Stimulated activated memory B cell treated with anti-CD40 and anti-IgM and Interleukin-4, amounts not matched to agents 10 μg/mL and 1 μg/mL and 100 μg/mL, for 72 hours (primary cell): ENCODE results near the gene NR1I2.

Experiments used
- ATAC-seq: fragments of 150-1000 bp; cut with Tn5 transposase; 2 replicates; pipeline ENCODE4 v1.10.0; 2021
- H3K27ac Mint-ChIP-seq: one replicate; pipeline ENCODE4 v1.8.0; 2022; ENCODE audit warnings: mild to moderate bottlenecking, mixed read lengths
- H3K27me3 Mint-ChIP-seq: one replicate; pipeline ENCODE4 v1.8.0; 2022; ENCODE audit warnings: mixed read lengths
- H3K36me3 Mint-ChIP-seq: one replicate; pipeline ENCODE4 v1.8.0; 2022; ENCODE audit warnings: mixed read lengths
- H3K4me1 Mint-ChIP-seq: one replicate; pipeline ENCODE4 v1.8.0; 2022; ENCODE audit warnings: mixed read lengths
- H3K4me3 Mint-ChIP-seq: one replicate; pipeline ENCODE4 v1.8.0; 2022; ENCODE audit warnings: mild to moderate bottlenecking, moderate library complexity, mixed read lengths
- H3K9me3 Mint-ChIP-seq: one replicate; pipeline ENCODE4 v1.8.0; 2022; ENCODE audit warnings: mixed read lengths

NR1I2 gene

GRCh38 chr3:119768668-119769393, 13.1 kb upstream of the NR1I2 start:
- Mint-ChIP-seq H3K4me1 (no peaks in the 10 kb centered on the region), H3K36me3 (no peaks in the 10 kb centered on the region), H3K27ac (no peak overlapping the region), H3K4me3 (no peak overlapping the region), H3K9me3 (no peaks in the 10 kb centered on the region), H3K27me3 (peaks cover 10% of the 10 kb centered on the region)
- ATAC-seq: peak; percentile 12

- no peak for ATAC-seq
- H3K36me3 Mint-ChIP-seq: no peaks in the 10 kb centered on the region
- H3K4me3 Mint-ChIP-seq: no peak overlapping the region
- H3K9me3 Mint-ChIP-seq: no peaks in the 10 kb centered on the region
- no peak overlapping the region for H3K27ac Mint-ChIP-seq
- no peaks in the 10 kb centered on the region for H3K4me1 Mint-ChIP-seq
- peaks cover 10% of the 10 kb centered on the region for H3K27me3 Mint-ChIP-seq
Observed at GRCh38 chr3:119769394-119770149, 12.3 kb upstream of the NR1I2 start.

GRCh38 chr3:119774444-119774843, 7.5 kb upstream of the NR1I2 start:
- H3K4me3 Mint-ChIP-seq: no peak overlapping the region
- H3K4me1 Mint-ChIP-seq: no peaks in the 10 kb centered on the region
- H3K27me3 Mint-ChIP-seq: peaks cover 10% of the 10 kb centered on the region
- H3K36me3 Mint-ChIP-seq: peaks cover 7% of the 10 kb centered on the region
- H3K9me3 Mint-ChIP-seq: peaks cover 4% of the 10 kb centered on the region
- no peak overlapping the region for H3K27ac Mint-ChIP-seq
- ATAC-seq: peak; percentile 61

DNA sequence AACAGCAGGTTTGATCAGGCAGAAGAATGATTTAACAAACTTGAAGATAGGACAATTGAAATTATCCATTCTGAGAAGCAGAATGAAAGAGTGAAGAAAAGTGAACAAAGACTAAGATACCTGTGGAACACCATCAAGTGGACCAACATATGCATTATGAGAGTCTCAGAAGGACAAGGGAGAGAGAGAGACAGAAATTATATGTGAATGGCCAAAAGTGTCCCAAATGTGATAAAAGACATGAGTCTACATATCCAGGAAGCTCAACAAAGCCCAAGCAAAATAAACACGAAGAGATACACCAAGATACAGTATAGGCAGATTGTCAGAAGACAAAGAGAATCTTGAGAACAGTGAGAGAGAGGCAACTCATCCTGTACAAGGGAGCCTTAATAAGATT, 5.6 kb upstream of the NR1I2 start:
- H3K36me3 Mint-ChIP-seq: peaks cover 7% of the 10 kb centered on the region
- peaks cover 10% of the 10 kb centered on the region for H3K27me3 Mint-ChIP-seq
- H3K9me3 Mint-ChIP-seq: peaks cover 4% of the 10 kb centered on the region
- no peak overlapping the region for H3K27ac Mint-ChIP-seq
- ATAC-seq: no peak
- no peak overlapping the region for H3K4me3 Mint-ChIP-seq
- peaks cover 11% of the 10 kb centered on the region for H3K4me1 Mint-ChIP-seq

DNA sequence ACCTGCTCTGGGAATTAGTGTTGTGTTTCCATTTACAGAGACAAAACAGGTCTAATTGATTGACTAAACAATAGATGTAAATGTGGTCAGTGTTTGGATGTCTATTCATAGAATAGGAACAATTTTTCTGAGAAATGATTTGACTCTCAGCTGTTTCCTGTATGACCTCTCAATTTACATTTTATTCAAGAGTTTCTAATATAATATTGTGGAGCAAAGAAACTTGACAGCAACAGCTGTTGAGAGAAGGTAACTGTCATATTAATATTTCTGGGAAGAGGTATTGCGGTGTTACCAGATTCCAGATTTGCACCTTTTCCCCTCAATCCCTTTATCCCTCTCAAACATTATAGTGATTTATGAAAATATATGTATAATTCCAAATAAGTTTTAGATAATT, 3.7 kb upstream of the NR1I2 start:
- Mint-ChIP-seq H3K36me3 (peaks cover 7% of the 10 kb centered on the region), H3K9me3 (peaks cover 4% of the 10 kb centered on the region), H3K4me3 (no peak overlapping the region), H3K27ac (no peak overlapping the region), H3K27me3 (no peaks in the 10 kb centered on the region), H3K4me1 (peaks cover 11% of the 10 kb centered on the region)
- ATAC-seq: no peak

GRCh38 chr3:119778811-119779210, 3.1 kb upstream of the NR1I2 start:
- Mint-ChIP-seq H3K27ac (no peak overlapping the region), H3K4me1 (peaks cover 11% of the 10 kb centered on the region), H3K9me3 (peaks cover 4% of the 10 kb centered on the region), H3K36me3 (peaks cover 7% of the 10 kb centered on the region), H3K27me3 (no peaks in the 10 kb centered on the region), H3K4me3 (no peak overlapping the region)
- ATAC-seq: no peak

GRCh38 chr3:119779731-119780383, 2.0 kb upstream of the NR1I2 start:
- ATAC-seq: peak; percentile 40
- Mint-ChIP-seq H3K4me1 (peaks cover 11% of the 10 kb centered on the region), H3K9me3 (peaks cover 4% of the 10 kb centered on the region), H3K36me3 (peaks cover 7% of the 10 kb centered on the region), H3K27me3 (no peaks in the 10 kb centered on the region), H3K27ac (no peak overlapping the region), H3K4me3 (no peak overlapping the region)

GRCh38 chr3:119782460-119782859, 559 bp downstream of the NR1I2 start:
- Mint-ChIP-seq H3K27me3 (no peaks in the 10 kb centered on the region), H3K27ac (no peak overlapping the region), H3K9me3 (no peaks in the 10 kb centered on the region), H3K4me1 (peaks cover 11% of the 10 kb centered on the region), H3K36me3 (no peaks in the 10 kb centered on the region), H3K4me3 (no peak overlapping the region)
- ATAC-seq: no peak

DNA sequence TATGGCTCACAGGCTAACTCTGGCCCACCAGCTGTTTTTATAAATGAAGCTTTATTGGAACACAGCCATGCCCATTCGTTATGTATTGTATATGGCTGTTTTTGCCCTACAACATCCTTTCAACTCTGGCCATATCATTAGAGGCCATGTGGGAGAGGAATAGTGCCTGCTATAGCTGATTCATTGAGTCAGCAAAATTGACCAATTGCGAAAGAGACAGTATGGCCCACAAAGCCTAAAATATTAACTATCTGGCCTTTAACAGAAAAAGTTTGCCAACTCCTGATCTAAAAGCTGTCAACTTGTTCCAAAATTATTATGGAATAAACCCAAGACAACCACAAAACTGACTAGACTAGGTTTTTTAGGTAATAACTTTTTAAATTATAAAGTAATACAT, 1.4 kb downstream of the NR1I2 start:
- no peak for ATAC-seq
- Mint-ChIP-seq H3K4me1 (peaks cover 11% of the 10 kb centered on the region), H3K36me3 (no peaks in the 10 kb centered on the region), H3K9me3 (no peaks in the 10 kb centered on the region), H3K27ac (no peak overlapping the region), H3K27me3 (no peaks in the 10 kb centered on the region), H3K4me3 (no peak overlapping the region)

DNA sequence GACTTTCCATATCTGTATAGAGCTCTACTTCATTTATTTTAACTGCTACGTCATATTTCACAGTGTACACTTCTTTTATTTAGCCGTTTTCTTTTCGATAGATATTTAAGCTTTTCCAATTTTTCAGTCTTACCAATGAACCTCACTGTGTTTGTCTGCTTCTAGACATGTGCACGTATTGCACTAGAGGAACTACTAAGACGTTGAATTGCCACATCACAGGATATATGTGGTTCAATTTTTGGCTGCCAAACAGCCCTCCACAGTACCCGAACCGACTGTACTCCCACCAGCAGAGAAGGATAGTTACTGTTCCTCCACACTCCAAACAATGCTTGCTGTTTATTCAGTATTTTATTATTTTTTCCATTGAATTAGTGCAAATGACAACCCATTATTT, 2.0 kb downstream of the NR1I2 start:
- no peak for ATAC-seq
- H3K27ac Mint-ChIP-seq: no peak overlapping the region
- H3K4me3 Mint-ChIP-seq: no peak overlapping the region
- H3K36me3 Mint-ChIP-seq: no peaks in the 10 kb centered on the region
- no peaks in the 10 kb centered on the region for H3K9me3 Mint-ChIP-seq
- peaks cover 11% of the 10 kb centered on the region for H3K4me1 Mint-ChIP-seq
- H3K27me3 Mint-ChIP-seq: no peaks in the 10 kb centered on the region

GRCh38 chr3:119786409-119786808, 4.5 kb downstream of the NR1I2 start:
- H3K9me3 Mint-ChIP-seq: peaks cover 9% of the 10 kb centered on the region
- no peak overlapping the region for H3K27ac Mint-ChIP-seq
- no peaks in the 10 kb centered on the region for H3K36me3 Mint-ChIP-seq
- no peaks in the 10 kb centered on the region for H3K4me1 Mint-ChIP-seq
- ATAC-seq: no peak
- no peaks in the 10 kb centered on the region for H3K27me3 Mint-ChIP-seq
- no peak overlapping the region for H3K4me3 Mint-ChIP-seq

GRCh38 chr3:119790369-119790768, 8.5 kb downstream of the NR1I2 start:
- H3K27me3 Mint-ChIP-seq: no peaks in the 10 kb centered on the region
- H3K9me3 Mint-ChIP-seq: peaks cover 9% of the 10 kb centered on the region
- no peaks in the 10 kb centered on the region for H3K36me3 Mint-ChIP-seq
- no peak for ATAC-seq
- no peaks in the 10 kb centered on the region for H3K4me1 Mint-ChIP-seq
- H3K27ac Mint-ChIP-seq: no peak overlapping the region
- no peak overlapping the region for H3K4me3 Mint-ChIP-seq

- H3K36me3 Mint-ChIP-seq: no peaks in the 10 kb centered on the region
- no peak overlapping the region for H3K4me3 Mint-ChIP-seq
- peaks cover 9% of the 10 kb centered on the region for H3K9me3 Mint-ChIP-seq
- no peaks in the 10 kb centered on the region for H3K4me1 Mint-ChIP-seq
- H3K27me3 Mint-ChIP-seq: peaks cover 14% of the 10 kb centered on the region
- H3K27ac Mint-ChIP-seq: no peak overlapping the region
- no peak for ATAC-seq
Observed at GRCh38 chr3:119792270-119792669, 10.4 kb downstream of the NR1I2 start.

- ATAC-seq: no peak
- peaks cover 5% of the 10 kb centered on the region for H3K9me3 Mint-ChIP-seq
- no peak overlapping the region for H3K4me3 Mint-ChIP-seq
- H3K27me3 Mint-ChIP-seq: peaks cover 21% of the 10 kb centered on the region
- no peaks in the 10 kb centered on the region for H3K4me1 Mint-ChIP-seq
- H3K36me3 Mint-ChIP-seq: no peaks in the 10 kb centered on the region
- no peak overlapping the region for H3K27ac Mint-ChIP-seq
Observed at GRCh38 chr3:119794401-119794800, 12.5 kb downstream of the NR1I2 start.

DNA sequence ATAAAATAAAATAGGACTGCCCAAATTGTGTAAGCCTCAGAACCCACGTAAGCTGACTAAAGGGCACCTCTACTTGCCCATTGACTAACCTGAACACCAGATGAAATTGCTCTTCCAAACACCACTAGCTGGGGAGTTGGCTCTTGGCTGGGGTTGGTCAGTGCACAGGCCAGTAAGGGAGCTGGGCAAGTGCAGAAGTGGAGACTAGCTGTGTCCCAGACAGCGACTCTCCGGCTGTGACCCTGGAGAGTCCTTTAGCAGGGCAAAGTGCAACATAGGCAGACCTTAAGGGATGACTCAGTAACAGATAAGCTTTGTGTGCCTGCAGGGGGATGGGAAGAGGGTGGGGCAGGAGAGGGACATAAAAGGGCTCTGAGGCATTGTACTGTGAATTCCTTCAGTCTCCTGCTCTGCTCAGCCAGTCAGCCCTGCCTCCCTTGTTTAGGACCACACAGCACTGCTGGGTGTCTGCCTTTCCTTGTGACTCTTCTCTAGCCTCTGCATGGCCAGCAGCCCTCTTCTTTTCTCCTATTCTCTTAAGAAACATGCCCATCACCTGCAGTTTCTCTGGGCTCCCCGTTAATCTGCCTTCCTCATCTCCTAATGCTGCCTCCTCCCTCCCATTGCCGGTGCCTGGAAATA, 13.2 kb downstream of the NR1I2 start:
- H3K27me3 Mint-ChIP-seq: peaks cover 22% of the 10 kb centered on the region
- H3K27ac Mint-ChIP-seq: no peak overlapping the region
- H3K36me3 Mint-ChIP-seq: no peaks in the 10 kb centered on the region
- H3K4me3 Mint-ChIP-seq: no peak overlapping the region
- H3K4me1 Mint-ChIP-seq: no peaks in the 10 kb centered on the region
- ATAC-seq: no peak
- peaks cover under 1% of the 10 kb centered on the region for H3K9me3 Mint-ChIP-seq
